BJ (cell line): ENCODE measurements around the gene CEP131. TPM values are rescaled to one million over a fixed set of nuclear protein-coding genes. Genes with fewer than 3 reads are reported as not detected.

Source experiments
- CTCF ChIA-PET: fragments of 350-600 bp; formaldehyde crosslinking; extraction: SDS; loops from one replicate; lab custom pipeline; 2021; ENCODE audit warnings: antibody characterized with exemption, inconsistent platforms; lab: Yijun Ruan, JAX
- POLR2A ChIA-PET: fragments of 300-600 bp; sonication (Branson Sonifier 250); formaldehyde crosslinking; extraction: SDS; loops from one replicate; lab custom pipeline; 2021; ENCODE audit warnings: antibody characterized with exemption; lab: Charles Lee
- DNase-seq: peaks from one replicate; pipeline ENCODE4 v3.0.0-alpha.2; 2011; ENCODE audit warnings: low read depth
- H3K27me3 ChIP-seq: 2 replicates; pipeline ENCODE4 v1.6.0; 2011; ENCODE audit warnings: low read length; ENCODE audit not compliant: control insufficient read depth, insufficient read depth
- H3K36me3 ChIP-seq: 2 replicates; pipeline ENCODE4 v1.5.1; 2011; ENCODE audit warnings: low read length; ENCODE audit not compliant: control insufficient read depth, insufficient read depth
- H3K4me3 ChIP-seq: 2 replicates; pipeline ENCODE4 v1.5.1; 2011; ENCODE audit warnings: low read depth, mild to moderate bottlenecking, control low read depth, low read length
- polyA plus RNA-seq: library from polyadenylated mRNA; depleted of rRNA; stranded (reverse); fragments of >200 nt; gene quantifications from 2 replicates; pipeline ENCODE4 v1.2.3, GENCODE V29; 2011
- TF ChIP-seq, protein P1 (sequence below): IDR thresholded peaks from 2 replicates; pipeline ENCODE4 v1.5.1; 2011; ENCODE audit warnings: low read depth, mild to moderate bottlenecking, control low read depth, inconsistent platforms, low read length, moderate library complexity; ENCODE audit not compliant: insufficient read depth

The CEP131 gene
- polyA plus RNA-seq, 1 experiment: 4.9 TPM

DNA sequence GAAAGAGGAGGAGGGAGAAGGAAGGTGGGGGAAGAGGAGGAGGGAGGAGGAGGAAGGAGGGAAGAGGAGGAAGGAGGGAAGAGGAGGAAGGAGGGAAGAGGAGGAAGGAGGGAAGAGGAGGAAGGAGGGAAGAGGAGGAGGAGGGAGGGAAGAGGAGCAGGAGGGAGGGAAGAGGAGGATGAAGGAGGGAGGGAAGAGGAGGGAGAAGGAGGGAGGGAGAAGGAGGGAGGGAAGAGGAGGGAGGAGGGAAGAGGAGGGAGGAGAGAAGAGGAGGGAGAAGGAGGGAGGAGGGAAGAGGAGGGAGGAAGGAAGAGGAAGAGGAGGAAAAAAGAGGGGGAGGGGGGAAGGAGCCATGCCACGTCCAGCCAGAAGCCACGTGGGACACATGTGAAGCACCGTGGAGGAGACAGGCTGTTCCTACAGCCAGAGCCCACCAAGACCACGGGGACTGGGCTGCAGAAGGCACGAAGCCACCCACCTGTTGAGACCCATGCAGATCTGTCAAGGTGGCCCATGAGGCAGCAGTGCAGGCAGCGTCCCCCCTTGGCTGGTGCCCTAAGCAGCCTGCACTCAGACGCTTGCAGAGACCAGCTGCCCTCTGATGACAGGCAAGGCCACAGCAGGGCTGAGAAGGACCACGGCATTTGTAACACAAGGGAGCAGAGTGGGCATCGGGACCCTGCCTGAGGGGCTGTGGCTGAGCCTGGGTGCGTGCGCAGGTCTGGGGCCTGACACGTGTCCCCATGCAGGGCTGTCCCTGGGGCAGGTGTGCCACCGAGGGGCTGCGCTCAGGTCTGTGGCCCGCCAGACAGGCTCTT lies 26.7 kb upstream of the CEP131 start:
- CTCF ChIA-PET: interaction anchor here (1.1 to 2.3 kb wide), 2 partner anchors 223 to 235 kb away, joined by 3 to 8 read pairs; no protein-coding TSS in a partner anchor
- TF ChIP-seq, protein P1, sequence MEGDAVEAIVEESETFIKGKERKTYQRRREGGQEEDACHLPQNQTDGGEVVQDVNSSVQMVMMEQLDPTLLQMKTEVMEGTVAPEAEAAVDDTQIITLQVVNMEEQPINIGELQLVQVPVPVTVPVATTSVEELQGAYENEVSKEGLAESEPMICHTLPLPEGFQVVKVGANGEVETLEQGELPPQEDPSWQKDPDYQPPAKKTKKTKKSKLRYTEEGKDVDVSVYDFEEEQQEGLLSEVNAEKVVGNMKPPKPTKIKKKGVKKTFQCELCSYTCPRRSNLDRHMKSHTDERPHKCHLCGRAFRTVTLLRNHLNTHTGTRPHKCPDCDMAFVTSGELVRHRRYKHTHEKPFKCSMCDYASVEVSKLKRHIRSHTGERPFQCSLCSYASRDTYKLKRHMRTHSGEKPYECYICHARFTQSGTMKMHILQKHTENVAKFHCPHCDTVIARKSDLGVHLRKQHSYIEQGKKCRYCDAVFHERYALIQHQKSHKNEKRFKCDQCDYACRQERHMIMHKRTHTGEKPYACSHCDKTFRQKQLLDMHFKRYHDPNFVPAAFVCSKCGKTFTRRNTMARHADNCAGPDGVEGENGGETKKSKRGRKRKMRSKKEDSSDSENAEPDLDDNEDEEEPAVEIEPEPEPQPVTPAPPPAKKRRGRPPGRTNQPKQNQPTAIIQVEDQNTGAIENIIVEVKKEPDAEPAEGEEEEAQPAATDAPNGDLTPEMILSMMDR: no peak
- Histone ChIP-seq H3K27me3 (no peaks in the 10 kb centered on the region), H3K4me3 (no peak overlapping the region), H3K36me3 (peaks cover 40% of the 10 kb centered on the region)
- POLR2A ChIA-PET: no interaction called here
- no peak for DNase-seq

DNA sequence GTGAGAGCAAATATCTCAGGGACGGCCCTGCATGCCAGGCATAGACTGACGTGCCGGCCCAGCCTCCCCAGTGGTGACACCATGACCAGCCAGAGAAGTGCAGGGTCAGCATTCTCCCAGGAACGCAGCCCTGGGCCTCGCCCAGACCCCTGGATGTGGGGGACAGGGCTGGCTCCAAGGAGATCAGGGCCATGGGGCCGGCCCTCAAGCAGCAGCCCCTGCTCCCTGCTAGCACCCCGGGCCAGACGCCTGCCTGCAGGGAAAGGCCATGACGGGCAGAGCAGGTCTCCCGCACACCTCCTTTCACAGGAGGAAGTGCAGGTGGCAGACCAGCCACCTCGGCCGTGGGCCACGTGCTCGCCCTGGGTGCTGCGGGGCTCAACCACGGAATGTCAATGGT lies 25.9 kb upstream of the CEP131 start:
- DNase-seq: no peak
- TF ChIP-seq, protein P1: no peak
- H3K36me3 ChIP-seq: peaks cover 38% of the 10 kb centered on the region
- no peak overlapping the region for H3K4me3 ChIP-seq
- ChIA-PET CTCF (no interaction called here), POLR2A (no interaction called here)
- H3K27me3 ChIP-seq: no peaks in the 10 kb centered on the region

GRCh38 chr17:81247339-81247990 lies 24.7 kb upstream of the CEP131 start:
- H3K36me3 ChIP-seq: peaks cover 33% of the 10 kb centered on the region
- DNase-seq: no peak
- no peak overlapping the region for H3K4me3 ChIP-seq
- ChIA-PET POLR2A (interaction anchor here (0.6 to 0.7 kb wide), 2 partner anchors 9 to 261 kb away, joined by 3 to 12 read pairs; partner anchors contain the start of genes NDUFAF8 and TEPSIN), CTCF (interaction anchor here (0.6 kb wide), 1 partner anchor 272 kb away, joined by 3 read pairs; no protein-coding TSS in a partner anchor)
- TF ChIP-seq, protein P1: no peak
- no peaks in the 10 kb centered on the region for H3K27me3 ChIP-seq

DNA sequence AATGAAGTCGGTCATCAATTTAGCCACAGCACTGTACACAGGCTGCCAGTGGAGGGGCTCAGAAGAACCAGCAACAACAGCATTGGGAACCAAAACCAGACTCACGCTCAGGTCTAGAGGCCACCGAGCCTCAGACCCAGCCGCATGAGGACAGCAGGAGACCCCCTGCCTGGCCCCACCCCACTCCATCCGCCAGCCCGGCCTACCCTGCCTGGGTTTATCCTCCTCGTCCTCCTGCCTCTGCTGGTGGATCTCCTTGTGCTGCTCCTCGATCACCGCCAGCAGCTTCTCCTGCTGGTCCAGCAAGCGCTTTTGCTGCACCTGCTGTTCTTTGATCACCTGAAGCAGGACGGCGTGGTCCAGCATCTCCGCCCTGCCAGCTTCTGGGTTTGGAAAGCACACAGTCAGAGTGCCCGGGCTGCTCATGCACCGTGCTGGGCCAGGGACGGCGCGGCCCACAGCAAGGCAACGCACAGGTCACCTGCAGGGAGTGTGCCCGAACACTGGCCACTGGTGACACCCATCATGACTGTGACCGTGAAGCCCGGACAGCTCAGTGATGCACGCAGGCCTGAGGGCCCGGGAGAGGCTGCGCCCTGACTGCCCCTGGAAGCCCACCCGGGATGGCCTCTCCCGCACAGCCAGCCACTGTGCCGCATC lies 24.0 kb upstream of the CEP131 start:
- CTCF ChIA-PET: interaction anchor here (1.3 kb wide), 1 partner anchor 104 kb away, joined by 3 read pairs; no protein-coding TSS in a partner anchor

More for the DNA sequence above, 24.0 kb upstream of the CEP131 start:
- POLR2A ChIA-PET: no interaction called here
- no peak overlapping the region for H3K4me3 ChIP-seq
- TF ChIP-seq, protein P1: no peak
- no peak for DNase-seq
- H3K27me3 ChIP-seq: no peaks in the 10 kb centered on the region
- peaks cover 33% of the 10 kb centered on the region for H3K36me3 ChIP-seq
